Stimulated activated CD8-positive, alpha-beta memory T cell treated with anti-CD3 and anti-CD28 coated beads, Interleukin-15, amount 100 ng/mL, for 48 hours (primary cell): ENCODE data around the gene CLASRP.
A peak's percentile ranks its signal among the peaks of the same experiment; 100 is the strongest.

Experiments used
- DNase-seq, 2 donors: peaks; one replicate each; pipeline ENCODE4 v3.0.0-alpha.2; 2020; ENCODE audit warnings: low read depth in 2 of 2

CLASRP gene

GRCh38 chr19:45087531-45087930 lies 48.7 kb downstream of the CLASRP start:
- DNase-seq: peak in 1 of 2 donors; percentile 17

DNA sequence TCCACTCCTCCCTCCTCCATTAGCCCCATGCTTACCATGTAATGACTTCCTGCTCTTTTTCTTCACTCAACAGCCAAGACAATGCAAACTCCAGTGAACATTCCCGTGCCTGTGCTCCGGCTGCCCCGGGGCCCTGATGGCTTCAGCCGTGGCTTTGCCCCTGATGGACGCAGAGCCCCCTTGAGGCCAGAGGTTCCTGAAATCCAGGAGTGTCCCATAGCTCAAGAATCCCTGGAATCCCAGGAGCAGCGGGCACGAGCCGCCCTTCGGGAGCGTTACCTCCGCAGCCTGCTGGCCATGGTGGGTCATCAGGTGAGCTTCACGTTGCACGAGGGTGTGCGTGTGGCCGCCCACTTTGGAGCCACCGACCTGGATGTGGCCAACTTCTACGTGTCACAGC lies 51.2 kb downstream of the CLASRP start:
- DNase-seq: no peak

DNA sequence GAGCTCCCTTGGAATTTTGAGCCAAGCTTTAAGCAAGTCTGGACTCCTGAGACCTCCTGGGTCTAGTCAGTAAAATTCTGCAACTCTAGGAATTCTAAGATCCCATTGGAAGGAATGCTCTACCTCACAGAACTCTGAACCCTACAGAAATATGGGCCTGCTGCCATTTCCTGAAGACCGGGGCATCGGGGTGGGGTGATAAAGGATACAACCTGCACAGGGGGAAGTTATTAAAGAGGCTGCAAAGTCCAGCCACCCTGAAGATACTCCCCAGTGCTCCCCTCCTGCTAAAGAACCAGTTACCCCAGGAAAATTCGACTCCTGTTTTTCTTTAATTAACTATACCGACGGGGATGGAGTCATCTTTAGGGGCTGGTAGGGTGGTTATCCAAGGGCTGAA lies 51.8 kb downstream of the CLASRP start:
- no peak for DNase-seq

DNA sequence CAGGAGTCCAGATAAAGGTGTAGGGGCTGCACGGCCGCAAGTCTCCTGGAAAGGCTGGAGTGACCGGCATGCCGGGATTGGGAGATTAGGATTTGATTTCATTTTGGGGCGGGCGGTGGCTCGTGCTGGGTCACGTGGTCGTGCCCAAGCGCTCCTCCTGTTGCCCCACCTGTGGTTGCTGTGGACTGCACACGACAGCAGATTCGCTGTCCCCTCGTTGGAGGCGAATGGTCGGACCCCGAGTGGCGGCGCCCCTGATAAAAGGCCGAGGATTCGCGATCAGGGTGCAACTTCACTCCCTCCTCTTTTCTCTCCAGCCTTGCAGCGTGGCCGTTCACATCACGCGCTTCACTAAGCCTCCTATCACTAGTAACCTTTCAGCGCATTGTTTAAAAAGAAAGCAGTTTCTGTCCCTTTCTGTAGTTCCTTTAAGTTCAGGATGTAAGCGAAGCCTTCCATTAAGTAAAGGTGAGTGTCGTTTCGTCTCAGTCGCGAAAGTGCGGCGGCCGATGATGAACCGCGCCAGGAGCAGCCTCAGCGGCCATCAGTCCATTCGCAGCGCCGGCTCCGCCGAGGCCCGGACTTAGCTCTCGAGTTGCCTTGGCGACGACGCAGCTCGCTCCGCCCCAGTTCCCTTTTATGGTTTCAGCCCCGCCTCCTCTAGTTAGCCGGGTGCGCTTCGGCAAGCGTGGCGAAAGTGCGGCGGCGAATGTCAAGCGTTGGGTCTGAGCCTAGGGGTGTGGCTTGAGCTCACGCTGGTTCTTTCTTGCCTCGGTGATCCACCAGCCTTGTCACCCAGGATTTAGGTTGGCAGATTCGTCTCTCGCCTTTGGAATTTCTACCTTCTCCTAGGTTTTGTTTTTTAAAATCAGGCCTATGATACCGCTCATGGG lies 52.4 kb downstream of the CLASRP start:
- DNase-seq: peak; percentile 92 to 93

- DNase-seq: peak; percentile 87 to 89
Observed at GRCh38 chr19:45092747-45093678, 54.2 kb downstream of the CLASRP start, which contains the start of gene PPP1R37. Gene PPP1R37, plus strand, starts transcription at chr19:45093179. Its CDS starts 147 bp downstream, at chr19:45093326.

GRCh38 chr19:45094137-45094536 lies 55.3 kb downstream of the CLASRP start:
- no peak for DNase-seq

DNA sequence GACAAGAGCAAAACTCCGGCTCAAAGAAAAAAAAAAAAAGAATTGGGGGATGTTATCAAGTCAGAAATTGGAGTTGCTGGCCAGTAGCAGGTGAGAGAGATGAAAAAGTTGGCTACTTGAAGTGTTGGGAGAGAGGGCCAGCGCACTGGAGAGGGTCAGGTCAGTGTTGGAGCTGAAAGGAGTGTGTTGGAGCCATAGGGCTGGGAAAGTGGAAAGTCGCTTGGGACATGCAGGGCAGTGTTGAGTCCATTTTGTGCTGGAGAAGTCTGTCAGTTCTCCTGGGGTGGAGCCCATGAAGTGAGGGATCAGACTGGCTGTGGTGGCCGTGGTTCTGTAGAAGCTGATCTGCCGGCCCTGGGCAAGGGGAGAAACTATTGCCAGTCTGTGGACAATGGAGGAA lies 55.9 kb downstream of the CLASRP start:
- DNase-seq: no peak

DNA sequence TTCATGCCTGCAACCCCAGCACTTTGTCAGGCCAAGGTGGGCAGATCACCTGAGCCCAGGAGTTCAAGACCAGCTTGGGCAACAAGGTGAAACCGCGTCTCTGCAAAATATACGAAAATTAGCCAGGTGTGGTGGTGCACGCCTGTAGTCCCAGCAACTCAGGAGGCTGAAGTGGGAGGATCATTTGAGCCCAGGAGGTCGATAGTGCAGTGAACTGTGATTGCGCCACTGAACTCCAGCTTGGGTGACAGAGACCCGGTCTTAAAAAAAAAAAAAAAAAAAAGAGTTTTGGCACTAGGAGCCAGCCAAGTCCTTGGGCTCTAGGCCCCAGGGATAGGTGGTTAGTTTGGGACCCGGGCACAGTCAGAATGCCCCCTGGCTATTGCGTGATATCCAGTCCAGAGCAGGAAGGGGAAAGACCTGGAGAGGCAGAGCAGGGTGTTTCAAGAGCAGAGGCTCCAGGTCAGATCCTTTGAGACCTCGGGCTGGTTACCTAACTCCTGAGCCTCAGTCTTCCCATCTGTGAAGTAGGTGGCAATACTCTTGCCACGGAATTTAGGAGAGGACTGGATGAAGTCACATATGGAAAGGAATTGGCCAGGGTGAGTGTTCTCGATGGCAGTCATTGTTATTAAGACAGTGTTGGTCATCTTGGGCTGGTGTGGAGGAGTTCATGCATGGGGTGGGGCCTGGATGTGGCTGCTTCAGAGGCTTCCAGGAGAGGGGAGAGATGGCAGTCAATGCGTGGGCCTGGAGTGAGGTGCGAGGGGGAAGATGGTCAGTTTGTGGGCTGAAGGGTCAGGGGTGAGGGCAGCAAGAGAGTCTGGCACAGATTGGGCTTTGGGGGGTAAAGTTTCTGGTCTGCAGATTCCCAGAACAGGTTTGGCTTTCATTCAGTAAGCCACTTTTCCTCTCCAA lies 56.9 kb downstream of the CLASRP start:
- DNase-seq: no peak

DNA sequence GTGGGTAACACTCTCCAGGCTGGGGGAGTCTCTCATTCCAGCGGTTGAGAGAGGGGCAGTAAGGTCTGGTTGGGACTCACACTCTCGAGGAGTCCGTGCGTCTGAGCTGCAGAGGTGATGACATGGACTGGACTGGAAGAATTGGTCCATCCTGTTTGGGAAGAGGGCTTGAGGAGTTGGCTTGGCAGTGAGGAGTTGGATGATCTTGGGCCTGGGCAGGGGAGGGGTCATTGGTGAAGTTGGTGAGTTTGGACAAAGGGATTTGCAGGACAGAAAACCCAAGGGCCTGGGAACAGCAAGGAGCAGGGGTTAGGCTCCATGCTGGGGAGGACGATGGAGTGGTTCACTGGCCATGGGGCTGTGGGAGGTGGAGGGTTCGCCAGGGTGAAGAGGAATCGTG lies 57.9 kb downstream of the CLASRP start:
- DNase-seq: no peak

DNA sequence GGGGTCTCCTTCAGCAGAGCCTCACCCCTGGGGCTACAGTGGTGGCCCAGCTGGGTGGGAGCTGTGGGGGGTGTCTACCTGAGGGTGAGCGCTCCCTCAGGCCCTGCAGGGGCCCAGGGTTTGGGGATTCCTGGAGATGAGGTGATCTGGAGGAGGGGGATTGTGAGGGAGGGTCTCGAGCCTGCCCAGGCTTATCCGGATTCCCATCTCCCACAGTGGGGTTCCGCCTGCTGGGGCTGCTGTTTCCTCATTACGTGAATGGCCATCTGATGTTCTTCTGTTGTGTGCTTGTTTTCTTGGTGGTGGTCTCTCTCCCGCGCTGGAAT lies 58.6 kb downstream of the CLASRP start:
- DNase-seq: no peak

DNA sequence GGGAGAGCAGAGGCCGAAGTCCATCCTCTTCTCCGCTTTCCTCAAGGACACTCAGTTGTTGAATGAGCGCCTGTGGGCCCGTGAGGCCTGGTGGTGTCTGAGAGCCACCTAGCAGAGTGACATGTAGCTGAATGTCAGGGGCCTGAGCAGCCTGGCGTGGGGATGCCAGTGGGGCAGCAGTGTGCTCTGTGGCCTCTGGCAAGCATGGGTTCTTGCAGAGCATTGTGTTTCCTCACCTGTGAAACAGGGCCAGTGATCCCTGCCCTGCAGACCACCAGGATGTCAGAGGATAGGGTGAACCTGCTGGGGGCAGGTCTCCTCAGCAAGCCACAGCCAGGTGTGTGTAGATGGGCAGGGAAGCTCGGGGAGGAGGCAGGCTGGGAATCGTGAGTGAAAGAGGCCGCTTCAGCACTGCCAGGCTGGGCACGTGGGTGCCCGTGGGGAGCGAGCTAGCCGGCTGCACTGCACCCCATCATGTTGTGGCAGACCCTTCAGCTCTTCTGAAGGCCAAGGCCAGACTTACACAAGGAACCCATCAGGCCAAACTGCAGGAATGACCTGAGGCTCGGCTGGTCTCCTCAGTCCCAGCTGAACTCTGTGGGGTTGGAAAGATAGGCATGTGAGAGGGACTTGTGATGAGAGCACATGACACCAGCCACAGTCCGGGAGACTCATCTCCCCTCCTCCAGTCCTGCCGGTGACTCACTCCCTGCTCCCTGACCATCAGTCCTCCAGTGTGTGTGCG lies 59.1 kb downstream of the CLASRP start:
- no peak for DNase-seq

DNA sequence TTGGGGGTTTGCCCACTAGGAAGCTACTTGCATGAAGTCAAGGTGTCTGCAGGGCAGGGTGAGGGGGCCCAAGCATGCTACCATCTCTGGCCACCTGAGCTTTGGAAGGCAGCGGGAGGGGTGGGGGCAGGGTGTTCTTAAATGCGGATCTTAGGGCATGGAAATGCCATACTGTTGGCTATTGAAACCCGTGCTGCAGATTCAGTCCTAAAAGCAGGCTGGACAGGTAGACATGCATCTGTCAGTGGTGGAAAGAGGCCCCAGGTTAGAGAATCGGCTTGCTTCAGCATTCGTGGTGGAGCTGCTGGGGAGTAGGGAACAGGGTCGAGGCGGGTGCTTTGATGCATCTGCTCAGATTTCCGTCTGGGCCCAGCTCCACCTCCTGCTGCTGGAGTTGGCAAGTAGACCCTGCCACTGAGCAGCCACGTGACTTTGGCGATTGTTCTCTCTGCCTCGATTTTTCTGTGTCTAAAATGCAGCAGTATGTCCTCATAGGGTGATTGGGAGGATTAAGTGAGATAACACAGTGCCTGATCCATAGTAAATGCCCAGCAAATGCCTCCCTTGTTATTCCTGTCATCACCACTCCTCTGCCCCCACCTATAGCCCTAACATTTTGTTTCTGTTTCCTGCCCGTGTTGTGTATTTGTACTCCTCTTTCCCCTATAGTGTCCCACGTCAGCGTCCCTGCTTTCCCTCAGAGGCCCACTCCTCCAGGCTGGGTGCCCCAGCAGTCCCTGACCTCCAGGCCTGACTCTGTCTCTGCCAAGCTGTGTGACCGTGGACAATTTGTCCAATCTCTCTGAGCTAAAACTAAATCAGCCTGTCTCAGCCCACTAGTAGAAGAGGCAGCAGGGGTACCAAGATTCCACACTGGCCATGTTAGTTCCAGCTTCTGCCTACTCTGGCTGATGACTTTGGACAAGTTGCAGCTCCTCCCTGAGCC lies 59.9 kb downstream of the CLASRP start:
- DNase-seq: no peak

GRCh38 chr19:45099467-45100191 lies 60.8 kb downstream of the CLASRP start:
- DNase-seq: no peak

DNA sequence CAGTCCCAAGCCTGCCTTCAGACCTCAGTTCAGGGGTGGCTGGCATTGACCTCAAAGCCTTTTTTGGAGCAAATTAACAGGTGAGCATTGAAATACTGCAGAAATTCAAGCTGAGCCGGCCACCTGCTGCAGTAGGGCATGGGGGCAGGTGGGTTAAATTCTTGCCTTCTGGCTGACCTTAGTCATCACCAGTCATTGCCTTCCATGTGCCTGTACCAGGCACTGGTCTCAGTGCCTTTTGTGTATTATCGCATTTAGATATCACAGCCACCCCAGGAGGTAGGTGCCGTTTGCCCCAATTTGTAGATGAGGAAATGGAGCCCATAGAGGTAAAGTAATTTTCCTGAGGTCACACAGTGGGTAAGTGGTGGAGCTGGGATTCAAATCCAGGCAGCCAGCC lies 61.4 kb downstream of the CLASRP start:
- no peak for DNase-seq

DNA sequence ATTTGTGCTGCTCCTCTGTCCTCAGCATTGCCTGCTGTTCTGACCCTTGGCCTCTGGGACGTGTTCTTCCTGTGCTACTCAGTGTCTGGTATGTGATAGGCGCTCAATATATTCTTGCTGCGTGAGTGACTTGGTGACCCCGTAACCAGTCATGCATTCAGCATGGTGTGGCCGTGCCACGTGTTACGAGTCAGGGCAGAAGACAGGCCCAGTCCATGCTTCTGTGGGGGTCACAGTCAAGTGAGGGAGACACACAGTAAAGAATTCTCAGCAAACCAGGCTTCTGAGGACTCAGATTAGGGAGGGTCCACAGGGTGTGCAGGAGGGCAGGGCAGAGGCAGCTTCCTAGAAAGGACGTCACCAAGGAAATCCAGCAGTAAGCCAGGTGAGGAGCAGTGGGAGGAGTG lies 62.0 kb downstream of the CLASRP start:
- no peak for DNase-seq

DNA sequence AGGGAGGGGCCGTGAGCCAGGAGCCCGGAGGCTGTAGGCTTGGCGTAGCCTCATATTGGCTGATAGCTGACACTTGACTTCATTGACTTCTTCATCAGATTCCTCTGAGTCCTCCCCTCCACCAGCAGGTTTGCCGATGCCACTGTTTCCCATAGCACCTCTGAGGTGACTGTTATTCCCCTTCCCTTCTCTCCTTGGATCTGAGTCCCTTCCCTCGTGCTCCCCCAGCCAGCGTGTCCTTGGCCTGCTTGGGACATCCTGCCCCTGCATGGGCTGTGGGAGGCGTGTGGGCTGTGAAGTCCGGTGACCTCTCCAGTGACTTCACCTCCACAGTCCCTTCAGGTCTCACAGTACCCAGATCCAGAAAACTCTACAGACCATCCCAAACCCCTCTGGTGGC lies 63.0 kb downstream of the CLASRP start:
- no peak for DNase-seq

GRCh38 chr19:45102481-45102880 lies 63.6 kb downstream of the CLASRP start:
- no peak for DNase-seq

DNA sequence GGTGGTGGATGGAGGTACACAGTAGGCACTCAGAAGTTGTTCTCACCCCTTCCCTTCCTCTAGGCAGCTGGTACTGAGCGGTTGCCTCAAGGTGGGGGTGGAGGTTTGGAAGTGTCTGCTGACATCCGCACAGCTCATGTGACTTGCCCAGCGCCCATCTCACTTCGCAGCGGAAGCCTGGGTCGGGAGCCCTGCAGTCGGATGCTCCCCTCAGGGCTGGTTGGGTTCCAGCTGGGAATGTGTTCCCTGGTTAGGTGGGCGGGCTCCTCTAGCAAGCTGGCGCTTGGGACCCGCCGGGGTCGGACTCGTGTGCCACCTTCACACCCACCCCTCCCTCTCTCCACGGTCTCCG lies 64.3 kb downstream of the CLASRP start:
- DNase-seq: no peak
